ENCODE measurements around the gene CPM.

DNA sequence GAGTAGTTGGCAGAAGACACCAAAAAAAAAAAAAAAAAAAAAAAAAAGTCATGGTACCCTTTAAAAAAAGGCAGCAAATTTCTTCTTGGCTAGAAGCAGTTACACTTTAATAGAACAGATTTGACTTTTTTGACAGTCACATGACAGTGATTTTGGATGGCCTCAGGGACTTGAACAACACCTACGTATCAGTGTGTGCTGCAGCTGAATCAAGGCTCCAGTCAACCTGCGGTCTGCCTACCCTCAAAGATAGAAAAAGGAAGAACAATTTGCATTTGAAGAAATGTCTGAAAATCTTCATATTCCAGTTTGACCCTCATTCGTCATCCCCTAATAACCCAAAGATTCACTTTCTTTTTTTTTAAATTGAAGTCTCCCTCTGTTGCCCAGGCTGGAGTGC lies 71.1 kb downstream of the CPM start:
- TF ChIP-seq, protein P1, sequence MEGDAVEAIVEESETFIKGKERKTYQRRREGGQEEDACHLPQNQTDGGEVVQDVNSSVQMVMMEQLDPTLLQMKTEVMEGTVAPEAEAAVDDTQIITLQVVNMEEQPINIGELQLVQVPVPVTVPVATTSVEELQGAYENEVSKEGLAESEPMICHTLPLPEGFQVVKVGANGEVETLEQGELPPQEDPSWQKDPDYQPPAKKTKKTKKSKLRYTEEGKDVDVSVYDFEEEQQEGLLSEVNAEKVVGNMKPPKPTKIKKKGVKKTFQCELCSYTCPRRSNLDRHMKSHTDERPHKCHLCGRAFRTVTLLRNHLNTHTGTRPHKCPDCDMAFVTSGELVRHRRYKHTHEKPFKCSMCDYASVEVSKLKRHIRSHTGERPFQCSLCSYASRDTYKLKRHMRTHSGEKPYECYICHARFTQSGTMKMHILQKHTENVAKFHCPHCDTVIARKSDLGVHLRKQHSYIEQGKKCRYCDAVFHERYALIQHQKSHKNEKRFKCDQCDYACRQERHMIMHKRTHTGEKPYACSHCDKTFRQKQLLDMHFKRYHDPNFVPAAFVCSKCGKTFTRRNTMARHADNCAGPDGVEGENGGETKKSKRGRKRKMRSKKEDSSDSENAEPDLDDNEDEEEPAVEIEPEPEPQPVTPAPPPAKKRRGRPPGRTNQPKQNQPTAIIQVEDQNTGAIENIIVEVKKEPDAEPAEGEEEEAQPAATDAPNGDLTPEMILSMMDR (IDR thresholded peaks at IDR 0.05) = no peak
- no peak for TF ChIP-seq HDAC2 (IDR thresholded peaks at IDR 0.05)
- no peak for TF ChIP-seq FOSB (CRISPR knock-in tag; IDR thresholded peaks at IDR 0.05)
- TF ChIP-seq, protein P2, sequence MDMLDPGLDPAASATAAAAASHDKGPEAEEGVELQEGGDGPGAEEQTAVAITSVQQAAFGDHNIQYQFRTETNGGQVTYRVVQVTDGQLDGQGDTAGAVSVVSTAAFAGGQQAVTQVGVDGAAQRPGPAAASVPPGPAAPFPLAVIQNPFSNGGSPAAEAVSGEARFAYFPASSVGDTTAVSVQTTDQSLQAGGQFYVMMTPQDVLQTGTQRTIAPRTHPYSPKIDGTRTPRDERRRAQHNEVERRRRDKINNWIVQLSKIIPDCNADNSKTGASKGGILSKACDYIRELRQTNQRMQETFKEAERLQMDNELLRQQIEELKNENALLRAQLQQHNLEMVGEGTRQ (IDR thresholded peaks at IDR 0.05) = no peak
- no peak for TF ChIP-seq MAFK (IDR thresholded peaks at IDR 0.05; ENCODE audit: partially characterized antibody)
- TF ChIP-seq, protein P3, sequence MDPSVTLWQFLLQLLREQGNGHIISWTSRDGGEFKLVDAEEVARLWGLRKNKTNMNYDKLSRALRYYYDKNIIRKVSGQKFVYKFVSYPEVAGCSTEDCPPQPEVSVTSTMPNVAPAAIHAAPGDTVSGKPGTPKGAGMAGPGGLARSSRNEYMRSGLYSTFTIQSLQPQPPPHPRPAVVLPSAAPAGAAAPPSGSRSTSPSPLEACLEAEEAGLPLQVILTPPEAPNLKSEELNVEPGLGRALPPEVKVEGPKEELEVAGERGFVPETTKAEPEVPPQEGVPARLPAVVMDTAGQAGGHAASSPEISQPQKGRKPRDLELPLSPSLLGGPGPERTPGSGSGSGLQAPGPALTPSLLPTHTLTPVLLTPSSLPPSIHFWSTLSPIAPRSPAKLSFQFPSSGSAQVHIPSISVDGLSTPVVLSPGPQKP (IDR thresholded peaks at IDR 0.05; ENCODE audit: low read depth, low read length) = no peak
- TF ChIP-seq CBX8 (IDR thresholded peaks at IDR 0.05) = no peak
- no peak for TF ChIP-seq ZC3H11A (IDR thresholded peaks at IDR 0.05)
- no peak for TF ChIP-seq RFX5 (IDR thresholded peaks at IDR 0.05)
- no peak for TF ChIP-seq MAZ (IDR thresholded peaks at IDR 0.05; ENCODE audit: borderline replicate concordance, low read depth, low read length)
- TF ChIP-seq, protein P4, sequence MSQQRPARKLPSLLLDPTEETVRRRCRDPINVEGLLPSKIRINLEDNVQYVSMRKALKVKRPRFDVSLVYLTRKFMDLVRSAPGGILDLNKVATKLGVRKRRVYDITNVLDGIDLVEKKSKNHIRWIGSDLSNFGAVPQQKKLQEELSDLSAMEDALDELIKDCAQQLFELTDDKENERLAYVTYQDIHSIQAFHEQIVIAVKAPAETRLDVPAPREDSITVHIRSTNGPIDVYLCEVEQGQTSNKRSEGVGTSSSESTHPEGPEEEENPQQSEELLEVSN (IDR thresholded peaks at IDR 0.05; ENCODE audit: borderline replicate concordance, low read depth) = no peak
- no peak for TF ChIP-seq CHD2 (IDR thresholded peaks at IDR 0.05; ENCODE audit: low read length, partially characterized antibody)

Data from A549 (cell line).